GM12878 (cell line): ENCODE results near the gene TBC1D10B. TPM values are rescaled to one million over a fixed set of nuclear protein-coding genes. Genes with fewer than 3 reads are reported as not detected.

Experiments
- ATAC-seq: fragments of 200-7000 bp; cut with Tn5 transposase; 3 replicates; pipeline ENCODE4 v1.9.1; 2020; ENCODE audit warnings: mild to moderate bottlenecking, moderate library complexity
- BruUV-seq: library from RNA; stranded (reverse); fragments of 400-500 nt; replicated peaks from 2 replicates; lab custom pipeline; 2021; lab: Mats Ljungman, UMichigan
- CTCF ChIA-PET: fragments of 300-600 bp; sonication (Branson Sonifier 250); formaldehyde crosslinking; extraction: SDS; loops from one replicate; lab custom pipeline; 2021; ENCODE audit warnings: inconsistent platforms; lab: Yijun Ruan, JAX
- POLR2A ChIA-PET: fragments of 350-600 bp; formaldehyde crosslinking; extraction: SDS; loops from one replicate; lab custom pipeline; 2021; ENCODE audit warnings: inconsistent platforms; lab: Charles Lee
- RAD21 ChIA-PET: fragments of 300-600 bp; sonication (Branson Sonifier 250); formaldehyde crosslinking; loops from one replicate; lab custom pipeline; 2023; ENCODE audit warnings: antibody characterized with exemption; ENCODE audit not compliant: unreplicated experiment; lab: Charles Lee
- SMC1A ChIA-PET: fragments of 300-600 bp; sonication (Branson Sonifier 250); formaldehyde crosslinking; loops from one replicate; lab custom pipeline; 2023; ENCODE audit not compliant: unreplicated experiment, uncharacterized antibody; lab: Charles Lee
- DNase-seq: peaks from one replicate; pipeline ENCODE4 v3.0.0-alpha.2; 2011; ENCODE audit warnings: low read depth, low spot score
- FAIRE-seq: peaks from 3 replicates; lab custom pipeline; 2011; peaks lifted over from hg19 to GRCh38; lab: Jason Lieb, UNC
- H2AFZ ChIP-seq: 2 replicates; pipeline ENCODE4 v1.6.0; 2011; ENCODE audit warnings: low read depth, low read length, control low read depth; ENCODE audit not compliant: control insufficient read depth
- H3K27ac ChIP-seq: 2 replicates; pipeline ENCODE4 v1.5.1; 2011; ENCODE audit warnings: control low read depth; ENCODE audit not compliant: control insufficient read depth, insufficient read depth
- H3K27me3 ChIP-seq, 2 experiments: replicated peaks in 1 of 2; 2 replicates each; pipeline versions ENCODE4 v1.6.0 to v1.6.1; 2011; ENCODE audit warnings: low read length in 1 of 2; ENCODE audit not compliant: control insufficient read depth in 2 of 2, insufficient read depth in 2 of 2
- H3K36me3 ChIP-seq, 2 experiments: 2 replicates each; pipeline ENCODE4 v1.5.1; 2011; ENCODE audit warnings: low read length in 1 of 2; ENCODE audit not compliant: control insufficient read depth in 2 of 2, insufficient read depth in 2 of 2
- H3K4me1 ChIP-seq: 2 replicates; pipeline ENCODE4 v1.6.1; 2011; ENCODE audit warnings: mild to moderate bottlenecking, low read length, moderate library complexity, mixed read lengths; ENCODE audit not compliant: control insufficient read depth, insufficient read depth
- H3K4me2 ChIP-seq: 2 replicates; pipeline ENCODE4 v1.6.0; 2011; ENCODE audit warnings: control low read depth; ENCODE audit not compliant: control insufficient read depth, insufficient read depth
- H3K4me3 ChIP-seq: fragments of 200-600 bp; sonication (generic); 2 replicates; pipeline ENCODE4 v1.5.1; 2016
- H3K79me2 ChIP-seq: 2 replicates; pipeline ENCODE4 v1.6.0; 2011; ENCODE audit warnings: low read length; ENCODE audit not compliant: control insufficient read depth, insufficient read depth
- H3K9ac ChIP-seq: 2 replicates; pipeline ENCODE4 v1.8.0; 2011; ENCODE audit warnings: low read length, control low read depth, mixed read lengths; ENCODE audit not compliant: control insufficient read depth, insufficient read depth
- H3K9me3 ChIP-seq: replicated peaks from 3 replicates; pipeline ENCODE4 v1.5.1; 2011; ENCODE audit warnings: mild to moderate bottlenecking, low read length; ENCODE audit not compliant: control insufficient read depth, insufficient read depth
- H4K20me1 ChIP-seq: 2 replicates; pipeline ENCODE4 v1.6.0; 2011; ENCODE audit not compliant: control insufficient read depth, insufficient read depth
- BACH1 ChIP-seq: fragments of 450-650 bp; IDR thresholded peaks from 2 replicates; pipeline ENCODE4 v1.6.1; 2017; ENCODE audit warnings: mild to moderate bottlenecking, borderline replicate concordance
- CBFB ChIP-seq: IDR thresholded peaks from 2 replicates; pipeline ENCODE4 v1.6.1; 2016; ENCODE audit warnings: antibody characterized with exemption, low read depth
- CUX1 ChIP-seq: IDR thresholded peaks from 2 replicates; pipeline ENCODE4 v1.6.1; 2012; ENCODE audit warnings: improper control_type of control experiment, low read depth, low read length; ENCODE audit not compliant: insufficient replicate concordance
- NR2F1 ChIP-seq: fragments of 450-650 bp; conservative IDR thresholded peaks from 2 replicates; pipeline ENCODE4 v1.6.1; 2017; ENCODE audit warnings: mild to moderate bottlenecking
- PKNOX1 ChIP-seq: fragments of 450-650 bp; IDR thresholded peaks from 2 replicates; pipeline ENCODE4 v1.6.1; 2016; ENCODE audit warnings: mild to moderate bottlenecking
- POLR2AphosphoS5 ChIP-seq: IDR thresholded peaks from 2 replicates; pipeline ENCODE4 v1.6.1; 2011; ENCODE audit warnings: mild to moderate bottlenecking, low read length, inconsistent platforms
- RELA ChIP-seq: fragments of 450-650 bp; IDR thresholded peaks from 2 replicates; pipeline ENCODE4 v1.8.0; 2014; ENCODE audit warnings: borderline replicate concordance; ENCODE audit not compliant: partially characterized antibody
- SMAD5 ChIP-seq: IDR thresholded peaks from 2 replicates; pipeline ENCODE4 v1.6.1; 2016; ENCODE audit warnings: antibody characterized with exemption, low read depth
- TARDBP ChIP-seq: IDR thresholded peaks from 2 replicates; pipeline ENCODE4 v1.6.1; 2016; ENCODE audit warnings: borderline replicate concordance
- USF1 ChIP-seq: IDR thresholded peaks from 2 replicates; pipeline ENCODE4 v1.6.1; 2011; ENCODE audit warnings: borderline replicate concordance, low read depth, mild to moderate bottlenecking, moderate library complexity, mixed read lengths, low read length; ENCODE audit not compliant: insufficient read depth; ENCODE audit errors: extremely low read length
- WRNIP1 ChIP-seq: IDR thresholded peaks from 2 replicates; pipeline ENCODE4 v1.6.1; 2011; ENCODE audit warnings: low read depth, low read length, improper control_type of control experiment, borderline replicate concordance
- ZNF687 ChIP-seq: fragments of 450-650 bp; IDR thresholded peaks from 2 replicates; pipeline ENCODE4 v1.6.1; 2017; ENCODE audit warnings: mild to moderate bottlenecking, moderate library complexity
- ZSCAN29 ChIP-seq: fragments of 450-650 bp; IDR thresholded peaks from 2 replicates; pipeline ENCODE4 v1.6.1; 2017; ENCODE audit warnings: mild to moderate bottlenecking, moderate library complexity
- WGBS: methylation state at CpG from one replicate; pipeline ENCODE4 v1.1.6; 2016; ENCODE audit warnings: low lambda C conversion rate; ENCODE audit not compliant: insufficient replicate concordance, insufficient coverage; ENCODE audit errors: missing lambda C conversion rate; 5-methylcytosine and 5-hydroxymethylcytosine counted together
- in situ Hi-C: fragments of 300-500 bp; cut with MboI; formaldehyde crosslinking; loops from 9 replicates; pipeline ENCODE4 v1.14.3; 2018; ENCODE audit warnings: mixed read lengths
- intact Hi-C: fragments of 100-400 bp; cut with micrococcal nuclease; formaldehyde crosslinking; loops from one replicate; pipeline ENCODE4 v1.14.2; 2022; ENCODE audit not compliant: unreplicated experiment
- polyA plus RNA-seq, 11 experiments: library from polyadenylated mRNA; depleted of rRNA in 4 of 11; unstranded in 6 of 11; stranded (reverse) in 5 of 11; fragments of >200 nt; fragmentation: Nextera tagmentation in 4 of 11; fragmentation: Illumina TruSeq in 1 of 11; extraction: Ambion mirVana in 4 of 11; extraction: Trizol in 1 of 11; gene quantifications; 1 replicate in 1 of 11; 2 replicates in 10 of 11; pipeline versions ENCODE4 v1.2.1 to v1.2.3, GENCODE V29; 2011 to 2016; ENCODE audit warnings: inconsistent platforms in 2 of 11, missing spikeins in 2 of 11, low read depth in 1 of 11
- total RNA-seq, 4 experiments: library from RNA; depleted of rRNA in 3 of 4; stranded (reverse); fragments of >200 nt in 3 of 4; fragmentation: Illumina TruSeq in 1 of 4; extraction: Trizol in 1 of 4; gene quantifications; 2 replicates each; pipeline versions ENCODE4 v1.2.1 to v1.2.3, GENCODE V29; 2013 to 2021

Gene TBC1D10B
- total and polyA plus RNA-seq, 10 of the 15 experiments (the other 5 are each of a cell fraction or from before 2014, with no cell fraction given): 2.2 to 51.2 (median 11.6) TPM

- H2AFZ ChIP-seq: no peak overlapping the region
- H3K9me3 ChIP-seq: no peaks in the 10 kb centered on the region
- SMC1A ChIA-PET: no interaction called here
- intact Hi-C loops: loop anchor here (10.0 kb wide), 1 partner anchor 265 kb away; the partner anchor contains the start of genes TBX6 and YPEL3
- H3K36me3 ChIP-seq: peaks cover 18 to 20% of the 10 kb centered on the region in 2 experiments
- peaks cover 8% of the 10 kb centered on the region for H3K79me2 ChIP-seq
- H3K4me3 ChIP-seq: no peak overlapping the region
- no peak overlapping the region for H3K9ac ChIP-seq
- no peak for ATAC-seq
- no peaks in the 10 kb centered on the region for H3K27me3 ChIP-seq
- no peak overlapping the region for H3K4me2 ChIP-seq
- DNase-seq: no peak
- 0 out of 2 replicates have a peak, but pooled peaks cover 6% of the 10 kb centered on the region for H4K20me1 ChIP-seq
- CTCF ChIA-PET: interaction anchor here (0.7 to 1.3 kb wide), 2 partner anchors 11 to 50 kb away, joined by 3 to 4 read pairs; no protein-coding TSS in a partner anchor
- no peak overlapping the region for H3K27ac ChIP-seq
- in situ Hi-C loops: no loop called here
- RAD21 ChIA-PET: interaction anchor here (0.7 to 1.9 kb wide), 2 partner anchors 11 to 268 kb away, joined by 3 to 7 read pairs; partner anchors contain the start of genes TBC1D10B and TBX6
- H3K4me1 ChIP-seq: peaks cover 10% of the 10 kb centered on the region; the same call in 1 of the 2 replicates
- no peak for FAIRE-seq
- BruUV-seq: no TSS peak
- WGBS: 78% methylated on average over 6 of the region's 6 CpGs
- POLR2A ChIA-PET: no interaction called here
- TF ChIP-seq PKNOX1: no peak
- TF ChIP-seq BACH1: no peak
- TF ChIP-seq SMAD5: no peak
- no peak for TF ChIP-seq RELA
- TF ChIP-seq NR2F1: no peak
- no peak for TF ChIP-seq ZSCAN29
- no peak for TF ChIP-seq CBFB
- no peak for TF ChIP-seq TARDBP
- no peak for TF ChIP-seq WRNIP1
- TF ChIP-seq POLR2AphosphoS5: no peak
- no peak for TF ChIP-seq USF1
- no peak for TF ChIP-seq ZNF687
- TF ChIP-seq CUX1: no peak
Observed at GRCh38 chr16:30359871-30360170, 10.5 kb downstream of the TBC1D10B start.
